Naive thymus-derived CD8-positive, alpha-beta T cell (primary cell): Measurements from ENCODE around the gene DOCK10. TPM values are rescaled to one million over a fixed set of nuclear protein-coding genes. Genes with fewer than 3 reads are reported as not detected.
A peak's percentile ranks its signal among the peaks of the same experiment; 100 is the strongest.
"Not testable (repeated sequence)": the region's sequence is repeated elsewhere in the genome, so short reads cannot be mapped to it uniquely, and the experiment has no call there.

Source experiments
- ATAC-seq, 2 donors: fragments of 150-1000 bp; cut with Tn5 transposase in 1 of 2; sonication (Bioruptor Pico), chemical (Tn5 transposase) in 1 of 2; 1 replicate in 1 of 2; 2 replicates in 1 of 2; pipeline ENCODE4 v1.10.0; 2021; ENCODE audit warnings: mild to moderate bottlenecking in 2 of 2, moderate library complexity in 2 of 2
- POLR2A ChIA-PET: fragments of 350-600 bp; sonication (Branson Sonifier 250); formaldehyde crosslinking; loops from one replicate; lab custom pipeline; 2021; ENCODE audit warnings: antibody characterized with exemption; lab: Charles Lee
- DNase-seq, 10 donors: peaks; one replicate each; pipeline versions ENCODE4 v3.0.0 to v3.0.0-alpha.2; 2020 to 2022
- H3K27ac Mint-ChIP-seq, 10 donors: one replicate each; pipeline ENCODE4 v1.8.0; 2020 to 2022; ENCODE audit warnings: mild to moderate bottlenecking in 10 of 10, mixed read lengths in 10 of 10, moderate library complexity in 4 of 10, inconsistent platforms in 1 of 10
- H3K27me3 Mint-ChIP-seq, 5 donors: one replicate each; pipeline ENCODE4 v1.8.0; 2021 to 2022; ENCODE audit warnings: mixed read lengths in 5 of 5
- H3K36me3 Mint-ChIP-seq, 3 donors: one replicate each; pipeline ENCODE4 v1.8.0; 2020 to 2022; ENCODE audit warnings: mixed read lengths in 3 of 3, mild to moderate bottlenecking in 2 of 3, inconsistent platforms in 1 of 3
- H3K4me1 Mint-ChIP-seq, 4 donors: one replicate each; pipeline ENCODE4 v1.8.0; 2021 to 2022; ENCODE audit warnings: mixed read lengths in 4 of 4
- H3K4me3 Mint-ChIP-seq, 10 donors: one replicate each; pipeline ENCODE4 v1.8.0; 2020 to 2022; ENCODE audit warnings: mild to moderate bottlenecking in 10 of 10, mixed read lengths in 10 of 10, moderate library complexity in 6 of 10, inconsistent platforms in 1 of 10
- H3K9me3 Mint-ChIP-seq, 9 donors: one replicate each; pipeline ENCODE4 v1.8.0; 2020 to 2022; ENCODE audit warnings: mixed read lengths in 9 of 9, mild to moderate bottlenecking in 3 of 9, inconsistent platforms in 1 of 9, moderate library complexity in 1 of 9
- polyA plus RNA-seq, 3 donors: library from polyadenylated mRNA; unstranded; fragments of 300-500 nt; fragmentation: Illumina TruSeq; gene quantifications; one replicate each; pipeline ENCODE4 v1.2.3, GENCODE V29; 2021
- total RNA-seq, 8 experiments: library from RNA in 2 of 8; stranded (reverse) in 2 of 8; gene quantifications; one replicate each; pipeline ENCODE4 v1.2.3 and lab custom pipeline; 2021 to 2026

Gene DOCK10
- total and polyA plus RNA-seq, 5 experiments from 2014 or later: 34.1 to 180 (median 57.9) TPM

- POLR2A ChIA-PET: interaction anchor here (0.7 to 3.7 kb wide), 3 partner anchors 15 to 27 kb away, joined by 3 to 15 read pairs (median 5); no protein-coding TSS in a partner anchor
- H3K27ac Mint-ChIP-seq: peak overlapping the region; percentile 92 to 99 (median 97)
- H3K36me3 Mint-ChIP-seq: peaks cover 0 to 68% (median 29%) of the 10 kb centered on the region in 3 donors
- peaks cover 46 to 95% (median 85%) of the 10 kb centered on the region in 4 donors for H3K4me1 Mint-ChIP-seq
- no peak for DNase-seq
- peak overlapping the region in 8 of 10 donors; percentile 7 to 78 (median 72) for H3K4me3 Mint-ChIP-seq
- peaks cover 0 to 2% (median 0%) of the 10 kb centered on the region in 9 donors for H3K9me3 Mint-ChIP-seq
- ATAC-seq: no peak
- no peaks in the 10 kb centered on the region for H3K27me3 Mint-ChIP-seq
Measured at GRCh38 chr2:224925810-224926100, 116.5 kb downstream of the DOCK10 start.

DNA sequence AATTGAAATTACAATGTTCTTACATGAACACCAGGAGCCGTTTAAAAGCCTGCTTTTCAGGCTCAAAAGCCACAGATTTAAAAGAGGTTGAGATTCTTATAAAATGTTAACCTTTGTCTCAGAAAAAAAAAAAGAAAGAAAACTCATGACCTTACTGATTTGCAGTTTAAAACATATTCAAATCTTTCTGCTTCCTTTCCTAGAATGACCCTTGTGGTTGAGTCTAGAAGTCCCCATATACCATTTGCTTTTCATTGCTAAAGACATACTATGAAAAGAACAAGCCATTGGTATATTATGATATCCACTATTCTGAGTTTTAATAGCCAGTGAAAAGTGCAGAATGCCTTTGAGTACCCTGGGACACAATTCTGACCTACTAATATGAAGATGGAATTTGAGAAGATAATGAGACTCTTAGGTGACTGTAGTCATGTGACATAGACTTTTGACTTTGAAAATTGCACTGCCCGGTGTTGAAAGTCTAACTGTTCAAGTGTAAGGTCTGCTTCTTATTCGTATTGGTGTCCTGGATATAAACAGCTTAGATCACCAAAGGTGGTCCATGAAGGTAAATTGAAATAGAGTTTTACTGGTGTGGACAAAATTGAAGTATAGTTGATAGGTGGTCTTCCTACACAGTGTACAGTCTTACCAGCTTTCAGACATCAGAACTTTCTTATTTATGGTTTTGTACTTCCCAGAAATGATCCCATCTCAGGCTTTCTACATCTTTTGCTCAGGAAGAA, 117.0 kb downstream of the DOCK10 start:
- peaks cover 0 to 63% (median 24%) of the 10 kb centered on the region in 3 donors for H3K36me3 Mint-ChIP-seq

GRCh38 chr2:224924631-224925030, 117.6 kb downstream of the DOCK10 start:
- POLR2A ChIA-PET: no interaction called here
- ATAC-seq: no peak
- H3K36me3 Mint-ChIP-seq: peaks cover 0 to 57% (median 18%) of the 10 kb centered on the region in 3 donors

More for the DNA sequence above, 117.0 kb downstream of the DOCK10 start:
- Mint-ChIP-seq H3K27ac (peak overlapping the region; percentile 92 to 99 (median 97)), H3K4me3 (peak overlapping the region in 9 of 10 donors; percentile 7 to 78 (median 72)), H3K27me3 (no peaks in the 10 kb centered on the region), H3K4me1 (peaks cover 42 to 91% (median 80%) of the 10 kb centered on the region in 4 donors), H3K9me3 (peaks cover 0 to 2% (median 0%) of the 10 kb centered on the region in 9 donors)
- ATAC-seq (no peak), DNase-seq (no peak)
- POLR2A ChIA-PET: interaction anchor here (1.2 to 3.7 kb wide), 2 partner anchors 17 to 28 kb away, joined by 3 to 15 read pairs; no protein-coding TSS in a partner anchor

DNA sequence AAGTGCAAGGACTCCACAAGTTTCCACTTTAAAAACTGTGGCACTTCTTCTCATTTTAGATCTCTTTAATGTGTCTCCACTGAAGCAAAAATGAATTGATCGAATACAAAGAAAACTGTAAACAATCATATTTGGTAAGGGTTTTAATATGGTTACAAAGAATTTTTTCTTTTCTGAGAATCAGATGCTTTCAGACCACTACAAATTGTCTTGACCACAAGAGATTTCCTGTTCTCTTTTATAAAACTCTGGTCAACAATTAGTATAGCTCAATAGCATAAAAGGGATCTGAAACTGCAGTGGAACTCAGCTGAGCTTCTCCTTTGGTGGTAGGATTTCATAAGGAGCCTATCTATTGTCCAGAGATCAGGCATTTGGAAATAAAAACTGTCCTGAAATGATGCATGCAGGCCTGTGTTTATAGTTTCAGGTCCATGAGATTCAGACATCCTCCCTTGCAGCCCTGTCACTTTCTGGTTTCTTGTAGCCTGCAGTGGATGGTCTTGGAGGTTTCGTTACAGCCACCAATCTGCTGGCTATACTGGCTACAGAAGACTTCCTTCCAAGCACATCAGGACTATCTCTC, 120.0 kb downstream of the DOCK10 start:
- POLR2A ChIA-PET: interaction anchor here (0.5 to 1.0 kb wide), 3 partner anchors 12 to 62 kb away, joined by 3 to 5 read pairs (median 3); no protein-coding TSS in a partner anchor
- H3K27me3 Mint-ChIP-seq: no peaks in the 10 kb centered on the region
- H3K27ac Mint-ChIP-seq: peak overlapping the region in 9 of 10 donors; percentile 84 to 98 (median 91)
- peaks cover 0 to 38% (median 2%) of the 10 kb centered on the region in 3 donors for H3K36me3 Mint-ChIP-seq
- peaks cover 28 to 61% (median 51%) of the 10 kb centered on the region in 4 donors for H3K4me1 Mint-ChIP-seq
- no peaks in the 10 kb centered on the region for H3K9me3 Mint-ChIP-seq
- ATAC-seq (peak in 1 of 2 donors; percentile 9), DNase-seq (no peak)
- H3K4me3 Mint-ChIP-seq: peak overlapping the region in 7 of 10 donors; percentile 2 to 34 (median 11)

More at GRCh38 chr2:224924631-224925030, 117.6 kb downstream of the DOCK10 start:
- H3K27ac Mint-ChIP-seq: peak overlapping the region; percentile 75 to 98 (median 96)
- no peaks in the 10 kb centered on the region for H3K9me3 Mint-ChIP-seq
- H3K4me1 Mint-ChIP-seq: peaks cover 41 to 85% (median 74%) of the 10 kb centered on the region in 4 donors
- no peaks in the 10 kb centered on the region for H3K27me3 Mint-ChIP-seq
- peak overlapping the region in 7 of 10 donors; percentile 1 to 75 (median 71) for H3K4me3 Mint-ChIP-seq
- DNase-seq: no peak

DNA sequence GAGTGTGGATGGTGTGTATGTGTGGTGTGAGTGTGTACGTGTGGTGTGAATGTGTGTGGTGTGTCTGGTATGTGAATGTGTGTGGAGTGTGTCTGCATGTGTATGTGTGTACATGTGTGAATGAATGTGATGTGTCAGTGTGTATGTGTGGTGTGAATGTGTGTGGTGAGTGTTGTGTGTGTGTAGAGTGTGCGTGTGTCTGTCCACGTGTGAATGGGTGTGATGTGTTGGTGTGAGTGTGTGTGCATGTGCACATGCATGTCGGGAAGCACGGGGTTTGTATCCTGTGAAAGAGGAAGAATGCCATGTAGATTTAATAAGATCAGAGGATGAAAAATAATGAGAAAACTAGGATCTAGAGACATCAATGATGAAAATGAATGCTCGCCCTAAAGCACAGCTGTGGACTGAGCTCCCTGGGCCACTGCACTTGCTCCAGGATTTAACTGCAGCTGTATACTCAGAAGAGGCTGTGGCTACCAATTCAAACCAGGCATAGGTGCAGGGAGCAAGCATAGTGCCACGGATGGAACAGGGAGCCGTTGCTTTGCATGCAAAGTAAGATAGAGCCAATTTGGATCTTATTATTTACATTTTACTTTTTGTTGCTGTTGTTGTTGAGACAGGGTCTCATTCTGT, 122.7 kb downstream of the DOCK10 start:
- H3K27ac Mint-ChIP-seq: no peak overlapping the region
- POLR2A ChIA-PET: interaction anchor here (1.2 kb wide), 1 partner anchor 149 kb away, joined by 3 read pairs; no protein-coding TSS in a partner anchor
- DNase-seq (no peak), ATAC-seq (peak; percentile 26 to 42)
- no peak overlapping the region for H3K4me3 Mint-ChIP-seq
- H3K36me3 Mint-ChIP-seq: peaks cover 0 to 31% (median 4%) of the 10 kb centered on the region in 3 donors
- H3K9me3 Mint-ChIP-seq: no peaks in the 10 kb centered on the region
- H3K27me3 Mint-ChIP-seq: no peaks in the 10 kb centered on the region
- H3K4me1 Mint-ChIP-seq: peaks cover 11 to 52% (median 32%) of the 10 kb centered on the region in 4 donors

GRCh38 chr2:224918626-224919471, 123.4 kb downstream of the DOCK10 start:
- Mint-ChIP-seq H3K27me3 (no peaks in the 10 kb centered on the region), H3K4me3 (no peak overlapping the region), H3K27ac (no peak overlapping the region), H3K4me1 (peaks cover 6 to 48% (median 27%) of the 10 kb centered on the region in 4 donors), H3K9me3 (no peaks in the 10 kb centered on the region), H3K36me3 (peaks cover 0 to 31% (median 4%) of the 10 kb centered on the region in 3 donors)
- DNase-seq (no peak), ATAC-seq (no peak)
- POLR2A ChIA-PET: no interaction called here

DNA sequence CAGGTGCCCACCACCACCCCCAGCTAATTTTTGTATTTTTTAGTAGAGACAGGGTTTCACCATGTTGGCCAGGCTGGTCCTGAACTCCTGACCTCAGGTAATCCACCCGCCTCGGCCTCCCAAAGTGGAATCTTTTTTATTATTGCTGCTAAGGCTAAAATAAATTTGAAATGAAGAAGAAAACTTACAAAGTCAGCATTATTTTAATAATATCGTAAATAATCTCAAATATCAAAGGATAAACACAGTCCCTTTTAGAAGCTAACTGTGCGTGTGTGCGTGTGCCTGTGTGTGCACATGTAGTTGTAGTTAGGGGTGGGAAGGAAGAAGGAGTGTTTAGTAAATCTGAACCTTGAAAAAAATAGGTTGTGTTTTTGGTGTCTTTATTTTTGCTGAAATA, 125.0 kb downstream of the DOCK10 start:
- not testable (repeated sequence) for ATAC-seq, H3K4me3 Mint-ChIP-seq, H3K9me3 Mint-ChIP-seq, DNase-seq, H3K27me3 Mint-ChIP-seq
- H3K4me1 Mint-ChIP-seq: peaks cover 0 to 34% (median 16%) of the 10 kb centered on the region in 4 donors
- POLR2A ChIA-PET: interaction anchor here (0.7 kb wide), 1 partner anchor 25 kb away, joined by 3 read pairs; no protein-coding TSS in a partner anchor
- peaks cover 0 to 38% (median 4%) of the 10 kb centered on the region in 3 donors for H3K36me3 Mint-ChIP-seq
- H3K27ac Mint-ChIP-seq: peak overlapping the region in 2 of 10 donors; percentile 9 to 44

GRCh38 chr2:224915136-224915535, 127.1 kb downstream of the DOCK10 start:
- DNase-seq (no peak), ATAC-seq (no peak)
- H3K4me3 Mint-ChIP-seq: no peak overlapping the region
- H3K27ac Mint-ChIP-seq: peak overlapping the region in 4 of 10 donors; percentile 17 to 58 (median 45)
- POLR2A ChIA-PET: interaction anchor here (0.9 to 1.7 kb wide), 2 partner anchors 12 to 24 kb away, joined by 3 to 5 read pairs; no protein-coding TSS in a partner anchor
- peaks cover 0 to 54% (median 7%) of the 10 kb centered on the region in 3 donors for H3K36me3 Mint-ChIP-seq
- peaks cover 11 to 43% (median 29%) of the 10 kb centered on the region in 4 donors for H3K4me1 Mint-ChIP-seq
- no peaks in the 10 kb centered on the region for H3K27me3 Mint-ChIP-seq
- H3K9me3 Mint-ChIP-seq: no peaks in the 10 kb centered on the region

GRCh38 chr2:224910574-224910925, 131.7 kb downstream of the DOCK10 start:
- Mint-ChIP-seq H3K27me3 (no peaks in the 10 kb centered on the region), H3K4me1 (peaks cover 34 to 69% (median 62%) of the 10 kb centered on the region in 4 donors), H3K9me3 (peaks cover 0 to 1% (median 0%) of the 10 kb centered on the region in 9 donors), H3K36me3 (peaks cover 9 to 75% (median 20%) of the 10 kb centered on the region in 3 donors), H3K4me3 (peak overlapping the region in 6 of 10 donors; percentile 2 to 60 (median 24)), H3K27ac (peak overlapping the region in 9 of 10 donors; percentile 52 to 93 (median 83))
- ATAC-seq (no peak), DNase-seq (no peak)
- POLR2A ChIA-PET: interaction anchor here (1.1 kb wide), 1 partner anchor 26 kb away, joined by 3 read pairs; no protein-coding TSS in a partner anchor

DNA sequence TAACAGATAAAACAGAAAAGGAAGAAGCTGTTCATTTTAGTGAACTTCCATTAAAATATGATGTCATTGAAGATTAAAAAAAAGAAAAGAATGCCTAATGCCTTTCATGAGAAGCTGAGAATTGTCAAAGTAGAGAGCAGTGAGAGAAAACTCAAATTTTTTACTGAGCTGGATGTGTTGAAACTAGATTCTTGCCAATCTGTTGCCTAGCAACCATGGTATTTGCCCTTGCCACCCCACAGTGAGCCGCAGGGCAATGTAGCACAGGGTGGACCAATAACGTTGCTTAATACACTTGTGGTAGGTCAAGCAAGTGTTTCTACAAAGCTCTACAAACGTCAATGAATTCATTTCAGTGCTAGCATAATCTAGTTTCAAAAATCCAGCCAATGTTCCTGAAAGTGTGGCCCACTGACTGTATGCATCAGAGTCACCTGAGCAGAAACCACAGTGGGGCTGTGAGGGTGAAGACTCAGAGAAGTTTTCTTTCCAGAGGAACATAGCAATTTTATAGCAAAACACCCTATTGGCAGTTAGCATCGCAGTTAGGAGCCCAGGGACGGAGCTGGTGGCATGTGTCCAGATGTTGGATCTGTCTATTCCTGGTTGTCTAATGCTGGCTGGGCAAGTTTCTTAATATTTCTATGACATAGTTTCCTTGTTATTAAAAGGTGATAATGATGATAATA, 132.2 kb downstream of the DOCK10 start:
- H3K27me3 Mint-ChIP-seq: no peaks in the 10 kb centered on the region
- peak in 8 of 10 donors; percentile 28 to 64 (median 46) for DNase-seq
- H3K36me3 Mint-ChIP-seq: peaks cover 10 to 75% (median 20%) of the 10 kb centered on the region in 3 donors
- H3K4me3 Mint-ChIP-seq: peak overlapping the region in 9 of 10 donors; percentile 0 to 60 (median 36)
- H3K9me3 Mint-ChIP-seq: peaks cover 0 to 1% (median 0%) of the 10 kb centered on the region in 9 donors
- peaks cover 34 to 65% (median 60%) of the 10 kb centered on the region in 4 donors for H3K4me1 Mint-ChIP-seq
- POLR2A ChIA-PET: interaction anchor here (0.8 to 1.1 kb wide), 2 partner anchors 13 to 26 kb away, joined by 3 read pairs; no protein-coding TSS in a partner anchor
- H3K27ac Mint-ChIP-seq: peak overlapping the region; percentile 52 to 93 (median 84)
- peak; percentile 89 to 90 for ATAC-seq
